ENCODE results near the gene ARHGAP12.

- no peak for TF ChIP-seq EZH2 (IDR thresholded peaks at IDR 0.05; ENCODE audit: borderline replicate concordance, low read length)
- no peak for TF ChIP-seq CTCF (conservative IDR thresholded peaks at IDR 0.05 in 1 of 2, IDR thresholded peaks at IDR 0.05 in 1 of 2; ENCODE audit: extremely low read depth in 1 of 2, insufficient read depth in 1 of 2, low read depth in 1 of 2, low read length in 2 of 2)
These were observed 160.2 kb downstream of the ARHGAP12 start for GRCh38 chr10:31768467-31768866.

All from mammary epithelial cell (primary cell).